IMR-90 (cell line): Measurements from ENCODE around the gene NECTIN4. TPM values are rescaled to one million over a fixed set of nuclear protein-coding genes. Genes with fewer than 3 reads are reported as not detected.

ENCODE experiments used
- ATAC-seq: fragments of 200-7000 bp; cut with Tn5 transposase; 2 replicates; pipeline ENCODE4 v1.9.1; 2020; ENCODE audit warnings: low read depth, mild to moderate bottlenecking, moderate library complexity
- BruUV-seq: library from RNA; stranded (reverse); fragments of 400-500 nt; replicated peaks from 2 replicates; lab custom pipeline; 2021; lab: Mats Ljungman, UMichigan
- CTCF ChIA-PET: fragments of 300-600 bp; formaldehyde crosslinking; extraction: SDS; loops from one replicate; lab custom pipeline; 2021; ENCODE audit warnings: antibody characterized with exemption; lab: Yijun Ruan, JAX
- POLR2A ChIA-PET: fragments of 300-600 bp; sonication (Branson Sonifier 250); formaldehyde crosslinking; loops from one replicate; lab custom pipeline; 2022; ENCODE audit warnings: antibody characterized with exemption; ENCODE audit not compliant: unreplicated experiment; lab: Charles Lee
- DNase-seq: peaks from one replicate; pipeline ENCODE4 v3.0.0; 2013
- H2AFZ ChIP-seq: replicated peaks from 2 replicates; pipeline ENCODE3; 2013; ENCODE audit warnings: low read length, mild to moderate bottlenecking; ENCODE audit not compliant: poor library complexity
- H2AK5ac ChIP-seq: 2 replicates; pipeline ENCODE4 v1.6.1; 2013; ENCODE audit warnings: low read depth, low read length, inconsistent platforms
- H2AK9ac ChIP-seq: replicated peaks from 2 replicates; pipeline ENCODE3; 2013; ENCODE audit warnings: mild to moderate bottlenecking, low read depth, low read length, moderate library complexity; ENCODE audit not compliant: poor library complexity
- H2BK120ac ChIP-seq: 2 replicates; pipeline ENCODE4 v1.6.1; 2013; ENCODE audit warnings: low read depth, low read length, inconsistent platforms
- H2BK15ac ChIP-seq: 3 replicates; pipeline ENCODE4 v1.6.1; 2013; ENCODE audit warnings: low read depth, low read length, inconsistent platforms
- H2BK20ac ChIP-seq: 2 replicates; pipeline ENCODE4 v1.6.1; 2013; ENCODE audit warnings: low read depth, mild to moderate bottlenecking, inconsistent platforms, low read length, moderate library complexity
- H2BK5ac ChIP-seq: 2 replicates; pipeline ENCODE4 v1.6.1; 2013; ENCODE audit warnings: mild to moderate bottlenecking, low read depth, low read length, inconsistent platforms; ENCODE audit not compliant: poor library complexity, severe bottlenecking
- H3K14ac ChIP-seq: replicated peaks from 2 replicates; pipeline ENCODE4 v1.6.1; 2013; ENCODE audit warnings: low read depth, low read length, inconsistent platforms
- H3K18ac ChIP-seq: 2 replicates; pipeline ENCODE4 v1.6.1; 2013; ENCODE audit warnings: low read depth, low read length, control low read depth
- H3K23ac ChIP-seq: 2 replicates; pipeline ENCODE4 v1.6.1; 2013; ENCODE audit warnings: low read depth, low read length, inconsistent platforms
- H3K27ac ChIP-seq: 2 replicates; pipeline ENCODE4 v1.5.1; 2013; ENCODE audit warnings: mild to moderate bottlenecking, control low read depth, low read length; ENCODE audit not compliant: insufficient read depth
- H3K27me3 ChIP-seq: 2 replicates; pipeline ENCODE4 v1.6.1; 2013; ENCODE audit warnings: low read length; ENCODE audit not compliant: control insufficient read depth, insufficient read depth
- H3K36me3 ChIP-seq: 2 replicates; pipeline ENCODE4 v1.6.1; 2013; ENCODE audit warnings: low read length, mixed read lengths; ENCODE audit not compliant: control insufficient read depth, insufficient read depth
- H3K4ac ChIP-seq: 2 replicates; pipeline ENCODE4 v1.6.1; 2013; ENCODE audit warnings: low read depth, low read length, inconsistent platforms
- H3K4me1 ChIP-seq: 2 replicates; pipeline ENCODE4 v1.6.1; 2013; ENCODE audit warnings: low read length, mixed read lengths; ENCODE audit not compliant: control insufficient read depth, insufficient read depth
- H3K4me2 ChIP-seq: 2 replicates; pipeline ENCODE4 v1.6.1; 2013; ENCODE audit warnings: low read depth, mild to moderate bottlenecking, control low read depth, low read length, moderate library complexity
- H3K4me3 ChIP-seq: 2 replicates; pipeline ENCODE4 v1.5.1; 2013; ENCODE audit warnings: low read depth, mild to moderate bottlenecking, control low read depth, low read length, moderate library complexity; ENCODE audit not compliant: insufficient read depth
- H3K56ac ChIP-seq: 2 replicates; pipeline ENCODE4 v1.6.1; 2013; ENCODE audit warnings: low read length, inconsistent platforms; ENCODE audit not compliant: insufficient read depth; ENCODE audit errors: extremely low read depth
- H3K79me1 ChIP-seq, 2 experiments: 2 replicates each; pipeline ENCODE4 v1.6.1; 2013; ENCODE audit warnings: low read length in 2 of 2, inconsistent platforms in 1 of 2, low read depth in 1 of 2
- H3K9ac ChIP-seq: 2 replicates; pipeline ENCODE4 v1.6.1; 2013; ENCODE audit warnings: low read depth, low read length, control low read depth
- H3K9me1 ChIP-seq: 2 replicates; pipeline ENCODE4 v1.6.1; 2013; ENCODE audit warnings: low read length, inconsistent platforms; ENCODE audit not compliant: insufficient read depth
- H3K9me3 ChIP-seq: 2 replicates; pipeline ENCODE4 v1.6.1; 2013; ENCODE audit warnings: low read length; ENCODE audit not compliant: control insufficient read depth, insufficient read depth
- H4K20me1 ChIP-seq: 2 replicates; pipeline ENCODE4 v1.6.1; 2013; ENCODE audit warnings: low read length, inconsistent platforms; ENCODE audit not compliant: insufficient read depth
- H4K5ac ChIP-seq: 2 replicates; pipeline ENCODE4 v1.6.1; 2013; ENCODE audit warnings: mild to moderate bottlenecking, low read depth, low read length, control low read depth
- H4K8ac ChIP-seq, 2 experiments: 2 replicates each; pipeline ENCODE4 v1.6.1; 2013; ENCODE audit warnings: low read depth in 2 of 2, low read length in 2 of 2, control low read depth in 1 of 2, inconsistent platforms in 1 of 2
- H4K91ac ChIP-seq: 2 replicates; pipeline ENCODE4 v1.6.1; 2013; ENCODE audit warnings: low read depth, low read length, inconsistent platforms; ENCODE audit not compliant: insufficient read depth
- BHLHE40 ChIP-seq: fragments of 150-350 bp; IDR thresholded peaks from 2 replicates; pipeline ENCODE4 v1.6.1; 2016; ENCODE audit warnings: mild to moderate bottlenecking, low read depth, low read length
- CEBPB ChIP-seq: IDR thresholded peaks from 2 replicates; pipeline ENCODE4 v1.6.1; 2012; ENCODE audit warnings: low read depth, low read length, improper control_type of control experiment
- CTCF ChIP-seq: conservative IDR thresholded peaks from 2 replicates; pipeline ENCODE4 v1.5.1; 2012; ENCODE audit warnings: mild to moderate bottlenecking, low read depth, low read length, improper control_type of control experiment
- ELK1 ChIP-seq: fragments of 150-350 bp; IDR thresholded peaks from 2 replicates; pipeline ENCODE4 v1.6.1; 2016; ENCODE audit warnings: low read depth, mild to moderate bottlenecking, low read length, moderate library complexity, borderline replicate concordance
- FOS ChIP-seq: fragments of 150-350 bp; IDR thresholded peaks from 2 replicates; pipeline ENCODE4 v1.6.1; 2016; ENCODE audit warnings: low read depth, low read length
- MAFK ChIP-seq: IDR thresholded peaks from 2 replicates; pipeline ENCODE4 v1.6.1; 2012; ENCODE audit warnings: low read depth, low read length, improper control_type of control experiment
- MAZ ChIP-seq: IDR thresholded peaks from 2 replicates; pipeline ENCODE4 v1.6.1; 2012; ENCODE audit warnings: low read depth, mild to moderate bottlenecking, low read length, improper control_type of control experiment, moderate library complexity, borderline replicate concordance
- NFE2L2 ChIP-seq: fragments of 150-350 bp; IDR thresholded peaks from 2 replicates; pipeline ENCODE4 v1.6.1; 2016; ENCODE audit warnings: low read depth, mild to moderate bottlenecking, low read length
- POLR2A ChIP-seq: IDR thresholded peaks from 2 replicates; pipeline ENCODE4 v1.6.1; 2012; ENCODE audit warnings: mild to moderate bottlenecking, low read depth, low read length
- RAD21 ChIP-seq: IDR thresholded peaks from 2 replicates; pipeline ENCODE4 v1.6.1; 2012; ENCODE audit warnings: low read length, improper control_type of control experiment
- RFX5 ChIP-seq: IDR thresholded peaks from 2 replicates; pipeline ENCODE4 v1.8.0; 2012; ENCODE audit warnings: low read depth, mild to moderate bottlenecking, low read length, moderate library complexity
- SMC3 ChIP-seq: fragments of 150-350 bp; IDR thresholded peaks from 2 replicates; pipeline ENCODE4 v1.6.1; 2016; ENCODE audit warnings: low read depth, mild to moderate bottlenecking, antibody characterized with exemption, low read length, moderate library complexity
- USF2 ChIP-seq: fragments of 150-350 bp; IDR thresholded peaks from 2 replicates; pipeline ENCODE4 v1.6.1; 2017; ENCODE audit warnings: mild to moderate bottlenecking, antibody characterized with exemption, low read length, low read depth
- WGBS, 2 experiments: methylation state at CpG; one replicate each; pipeline versions ENCODE4 v1.1.5 to v1.1.7; 2013; ENCODE audit warnings: missing lambda C conversion rate in 2 of 2; ENCODE audit not compliant: insufficient read length in 1 of 2; ENCODE audit errors: extremely low coverage in 2 of 2; 5-methylcytosine and 5-hydroxymethylcytosine counted together
- dilution Hi-C: fragments of 300-500 bp; cut with HindIII; formaldehyde crosslinking; loops from one replicate; pipeline ENCODE4 v1.14.3; 2018; ENCODE audit warnings: low sequenced_read_pairs; ENCODE audit not compliant: unreplicated experiment
- in situ Hi-C: fragments of 300-500 bp; cut with MboI; formaldehyde crosslinking; loops from 3 replicates; pipeline ENCODE4 v1.14.3; 2019; ENCODE audit warnings: low sequenced_read_pairs, inconsistent platforms, mixed read lengths
- intact Hi-C: fragments of 100-400 bp; cut with micrococcal nuclease; formaldehyde crosslinking; loops from 2 replicates; pipeline ENCODE4 v1.10.0; 2022
- polyA plus RNA-seq, 3 experiments: library from polyadenylated mRNA; depleted of rRNA; stranded (reverse); fragments of >200 nt; gene quantifications; 2 replicates each; pipeline ENCODE4 v1.2.3, GENCODE V29; 2012; ENCODE audit warnings: low replicate concordance in 1 of 3
- total RNA-seq: library from RNA; depleted of rRNA; stranded (reverse); fragments of >200 nt; gene quantifications from 2 replicates; pipeline ENCODE4 v1.2.3, GENCODE V29; 2012

The NECTIN4 gene
- total and polyA plus RNA-seq, 2 of the 4 experiments (the other 2 are of a cell fraction): 0.18 to 0.24 TPM

GRCh38 chr1:161073474-161074121, 15.8 kb downstream of the NECTIN4 start:
- Histone ChIP-seq H3K9me3 (no peaks in the 10 kb centered on the region), H3K36me3 (no peaks in the 10 kb centered on the region), H3K27ac (no peak overlapping the region), H2AK9ac (peak overlapping the region; percentile 28), H2AK5ac (no peak overlapping the region), H2BK5ac (no peak overlapping the region), H3K56ac (no peak overlapping the region), H3K4ac (no peak overlapping the region), H3K4me3 (no peak overlapping the region), H3K23ac (no peak overlapping the region), H4K8ac (no peak overlapping the region), H2BK15ac (no peak overlapping the region), H3K4me2 (no peak overlapping the region), H4K5ac (no peak overlapping the region), H2BK20ac (no peak overlapping the region), H4K91ac (no peak overlapping the region), H3K18ac (no peak overlapping the region), H2BK120ac (no peak overlapping the region), H3K9me1 (no peaks in the 10 kb centered on the region), H3K79me1 (no peaks in the 10 kb centered on the region), H3K14ac (no peak overlapping the region), H3K9ac (no peak overlapping the region), H3K4me1 (no peaks in the 10 kb centered on the region), H4K20me1 (no peaks in the 10 kb centered on the region; the same call in none of the 2 replicates), H2AFZ (peak overlapping the region; percentile 23), H3K27me3 (no peaks in the 10 kb centered on the region)
- DNase-seq (no peak), ATAC-seq (no peak)
- BruUV-seq: no TSS peak
- 81% methylated on average over 3 of the region's 7 CpGs; no CpG with 5 or more reads in 1 of the 2 experiments for WGBS, 2 experiments
- no peak for TF ChIP-seq POLR2A
- no peak for TF ChIP-seq RAD21
- TF ChIP-seq MAZ: no peak
- no peak for TF ChIP-seq CTCF
- TF ChIP-seq SMC3: no peak
- no peak for TF ChIP-seq USF2
- no peak for TF ChIP-seq ELK1
- TF ChIP-seq RFX5: no peak
- TF ChIP-seq MAFK: no peak
- TF ChIP-seq FOS: no peak
- TF ChIP-seq NFE2L2: no peak
- TF ChIP-seq CEBPB: no peak
- no peak for TF ChIP-seq BHLHE40
- dilution Hi-C loops (no loop called here), intact Hi-C loops (loop anchor here (2.0 kb wide), 1 partner anchor 23 kb away; no protein-coding TSS in a partner anchor), in situ Hi-C loops (no loop called here)
- POLR2A ChIA-PET: no interaction called here
- CTCF ChIA-PET: interaction anchor here (0.5 to 0.7 kb wide), 2 partner anchors 23 to 190 kb away, joined by 3 read pairs; no protein-coding TSS in a partner anchor
